NCI-H2227 treated with DMSO at 0.1 percent for 48 hours (cell line): Measurements from ENCODE around the gene NKD2.

Experiments
- DNase-seq: peaks from one replicate; lab custom pipeline; 2025; lab: John Stamatoyannopoulos, UW

The NKD2 gene

GRCh38 chr5:1043327-1043726 lies 34.7 kb downstream of the NKD2 start:
- DNase-seq = no peak

GRCh38 chr5:1044117-1044516 lies 35.5 kb downstream of the NKD2 start:
- no peak for DNase-seq

- DNase-seq = no peak
These were observed 37.5 kb downstream of the NKD2 start for GRCh38 chr5:1045960-1046560.

- no peak for DNase-seq
These were observed 38.8 kb downstream of the NKD2 start for GRCh38 chr5:1047332-1047965.

- DNase-seq = no peak
These were observed 39.6 kb downstream of the NKD2 start for GRCh38 chr5:1048162-1048721.

GRCh38 chr5:1048861-1049838 lies 40.5 kb downstream of the NKD2 start:
- DNase-seq = no peak

- no peak for DNase-seq
These were observed 42.1 kb downstream of the NKD2 start for GRCh38 chr5:1050423-1051365.

GRCh38 chr5:1051366-1051720 lies 42.7 kb downstream of the NKD2 start:
- no peak for DNase-seq

GRCh38 chr5:1052076-1052475 lies 43.5 kb downstream of the NKD2 start:
- DNase-seq = no peak

- no peak for DNase-seq
These were observed 44.2 kb downstream of the NKD2 start for GRCh38 chr5:1052641-1053390.

GRCh38 chr5:1053391-1054017 lies 44.9 kb downstream of the NKD2 start:
- no peak for DNase-seq

GRCh38 chr5:1054018-1054798 lies 45.6 kb downstream of the NKD2 start:
- no peak for DNase-seq

GRCh38 chr5:1054799-1055775 lies 46.5 kb downstream of the NKD2 start:
- DNase-seq = no peak

- no peak for DNase-seq
These were observed 47.5 kb downstream of the NKD2 start for GRCh38 chr5:1055896-1056610.

GRCh38 chr5:1056611-1057484 lies 48.2 kb downstream of the NKD2 start:
- no peak for DNase-seq

GRCh38 chr5:1057485-1058082 lies 49.0 kb downstream of the NKD2 start:
- DNase-seq = no peak
